Loucy (cell line): ENCODE measurements around the gene TNFRSF14.

Experiments used
- H2AFZ ChIP-seq: fragments of 200-600 bp; sonication (generic); 2 replicates; pipeline ENCODE4 v1.6.0; 2016; ENCODE audit warnings: antibody characterized with exemption, mild to moderate bottlenecking, low read length, moderate library complexity
- H3F3A ChIP-seq: fragments of 200-600 bp; 2 replicates; pipeline ENCODE4 v1.6.0; 2016; ENCODE audit warnings: antibody characterized with exemption, low read depth, mild to moderate bottlenecking
- H3K27me3 ChIP-seq: fragments of 200-600 bp; sonication (generic); 2 replicates; pipeline ENCODE4 v1.6.1; 2014; ENCODE audit warnings: low read length, mild to moderate bottlenecking; ENCODE audit not compliant: insufficient read depth, poor library complexity, severe bottlenecking
- H3K36me3 ChIP-seq: fragments of 200-600 bp; sonication (generic); 2 replicates; pipeline ENCODE4 v1.6.1; 2016; ENCODE audit warnings: low read length; ENCODE audit not compliant: insufficient read depth
- H3K4me1 ChIP-seq: fragments of 200-600 bp; sonication (generic); 2 replicates; pipeline ENCODE4 v1.5.1; 2014; ENCODE audit warnings: low read length, mild to moderate bottlenecking; ENCODE audit not compliant: insufficient read depth, poor library complexity, severe bottlenecking
- H3K4me2 ChIP-seq: fragments of 200-600 bp; sonication (generic); 2 replicates; pipeline ENCODE4 v1.6.0; 2014; ENCODE audit warnings: antibody characterized with exemption, low read length, low read depth, mild to moderate bottlenecking; ENCODE audit not compliant: poor library complexity, severe bottlenecking
- H3K4me3 ChIP-seq: fragments of 200-600 bp; sonication (generic); 2 replicates; pipeline ENCODE4 v1.5.1; 2014; ENCODE audit warnings: low read length, mild to moderate bottlenecking, mixed read lengths; ENCODE audit not compliant: poor library complexity, severe bottlenecking
- H3K79me2 ChIP-seq: fragments of 200-600 bp; sonication (generic); 2 replicates; pipeline ENCODE4 v1.6.1; 2014; ENCODE audit warnings: low read length; ENCODE audit not compliant: insufficient read depth
- H3K9ac ChIP-seq: fragments of 200-600 bp; sonication (generic); 2 replicates; pipeline ENCODE4 v1.6.0; 2014; ENCODE audit warnings: mild to moderate bottlenecking, low read depth, low read length, moderate library complexity; ENCODE audit not compliant: poor library complexity, severe bottlenecking
- H3K9me2 ChIP-seq: fragments of 200-600 bp; sonication (generic); replicated peaks from 2 replicates; pipeline ENCODE4 v1.6.1; 2016; ENCODE audit warnings: low read depth, low read length, mixed read lengths
- H3K9me3 ChIP-seq: fragments of 200-600 bp; sonication (generic); 2 replicates; pipeline ENCODE4 v1.6.1; 2014; ENCODE audit warnings: mild to moderate bottlenecking, antibody characterized with exemption, low read length, low read depth; ENCODE audit not compliant: insufficient read depth
- H4K20me1 ChIP-seq: fragments of 200-600 bp; sonication (generic); 2 replicates; pipeline ENCODE4 v1.6.0; 2014; ENCODE audit warnings: antibody characterized with exemption, low read length, mild to moderate bottlenecking; ENCODE audit not compliant: insufficient read depth, poor library complexity, severe bottlenecking
- EZH2phosphoT487 ChIP-seq: fragments of 200-600 bp; IDR thresholded peaks from 2 replicates; pipeline ENCODE4 v1.6.1; 2018; ENCODE audit warnings: antibody characterized with exemption, mild to moderate bottlenecking, moderate library complexity, borderline replicate concordance
- TF ChIP-seq, protein P1 (sequence below): fragments of 200-600 bp; sonication (generic); conservative IDR thresholded peaks from 2 replicates; pipeline ENCODE4 v1.5.1; 2014; ENCODE audit warnings: mild to moderate bottlenecking, antibody characterized with exemption, low read length

Gene TNFRSF14

DNA sequence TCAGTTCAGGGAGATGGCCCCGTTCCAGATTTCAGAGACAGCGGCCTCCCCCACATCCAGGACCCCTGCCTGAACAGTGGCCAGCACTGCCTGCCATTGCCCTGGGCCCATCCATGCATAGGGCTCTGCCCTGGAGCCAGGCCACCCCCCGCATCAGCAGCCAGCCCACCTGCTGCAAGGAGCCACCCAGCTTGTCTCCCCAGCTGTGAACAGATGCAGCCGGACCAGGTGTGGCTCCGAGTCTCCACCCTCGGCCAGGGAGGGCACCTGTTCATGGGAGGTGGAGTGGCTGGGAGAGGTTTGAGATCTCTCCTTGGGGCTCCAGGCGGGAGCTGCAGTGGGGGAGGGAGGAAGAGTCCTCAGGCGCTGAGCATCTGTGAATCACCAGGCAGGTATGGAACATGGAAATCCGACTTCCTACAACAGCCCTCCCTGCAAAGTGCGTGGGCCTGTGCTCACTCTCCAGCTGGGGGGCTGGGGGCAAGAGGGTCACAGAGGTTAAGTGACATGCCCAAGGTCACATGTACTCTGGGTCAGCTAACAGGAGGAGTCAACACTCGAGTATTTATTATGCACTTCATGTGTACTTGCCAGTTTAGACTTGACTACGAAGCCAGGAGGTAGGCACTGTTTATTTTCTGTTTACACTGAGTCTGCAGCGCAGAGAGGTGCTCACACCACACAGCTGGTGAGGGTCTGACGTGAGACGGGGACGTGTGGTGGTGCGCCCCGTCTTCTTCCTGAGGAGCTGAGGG lies 21.3 kb upstream of the TNFRSF14 start:
- Histone ChIP-seq H3K79me2 (no peaks in the 10 kb centered on the region), H3K4me2 (no peak overlapping the region), H3K36me3 (no peaks in the 10 kb centered on the region), H3K9ac (no peak overlapping the region), H3K9me3 (no peaks in the 10 kb centered on the region), H3F3A (no peaks in the 10 kb centered on the region), H2AFZ (no peak overlapping the region), H3K27me3 (no peaks in the 10 kb centered on the region), H3K4me3 (no peak overlapping the region), H3K9me2 (no peaks in the 10 kb centered on the region), H3K4me1 (no peaks in the 10 kb centered on the region), H4K20me1 (no peaks in the 10 kb centered on the region)
- TF ChIP-seq EZH2phosphoT487 = no peak
- TF ChIP-seq, protein P1, sequence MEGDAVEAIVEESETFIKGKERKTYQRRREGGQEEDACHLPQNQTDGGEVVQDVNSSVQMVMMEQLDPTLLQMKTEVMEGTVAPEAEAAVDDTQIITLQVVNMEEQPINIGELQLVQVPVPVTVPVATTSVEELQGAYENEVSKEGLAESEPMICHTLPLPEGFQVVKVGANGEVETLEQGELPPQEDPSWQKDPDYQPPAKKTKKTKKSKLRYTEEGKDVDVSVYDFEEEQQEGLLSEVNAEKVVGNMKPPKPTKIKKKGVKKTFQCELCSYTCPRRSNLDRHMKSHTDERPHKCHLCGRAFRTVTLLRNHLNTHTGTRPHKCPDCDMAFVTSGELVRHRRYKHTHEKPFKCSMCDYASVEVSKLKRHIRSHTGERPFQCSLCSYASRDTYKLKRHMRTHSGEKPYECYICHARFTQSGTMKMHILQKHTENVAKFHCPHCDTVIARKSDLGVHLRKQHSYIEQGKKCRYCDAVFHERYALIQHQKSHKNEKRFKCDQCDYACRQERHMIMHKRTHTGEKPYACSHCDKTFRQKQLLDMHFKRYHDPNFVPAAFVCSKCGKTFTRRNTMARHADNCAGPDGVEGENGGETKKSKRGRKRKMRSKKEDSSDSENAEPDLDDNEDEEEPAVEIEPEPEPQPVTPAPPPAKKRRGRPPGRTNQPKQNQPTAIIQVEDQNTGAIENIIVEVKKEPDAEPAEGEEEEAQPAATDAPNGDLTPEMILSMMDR = no peak

DNA sequence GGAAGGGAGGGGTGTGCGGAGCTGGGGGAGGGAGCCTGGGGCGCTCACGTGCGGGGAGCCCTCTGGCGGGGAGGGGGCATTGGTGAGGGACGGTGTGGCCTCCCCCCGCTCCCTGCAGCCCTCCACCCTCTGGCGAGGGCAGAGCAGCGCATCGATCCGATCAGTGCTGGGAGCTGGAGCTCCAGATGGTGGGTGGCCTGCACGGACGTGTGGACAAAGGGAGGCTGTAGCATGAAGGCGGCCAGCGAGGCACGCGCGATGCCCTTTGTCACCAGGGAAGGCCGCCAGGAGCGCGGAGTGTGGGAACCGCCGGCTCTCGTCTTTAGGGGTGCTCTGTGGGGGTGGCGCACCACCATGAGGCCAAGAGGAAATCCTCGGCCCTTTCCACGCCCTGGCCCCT lies 20.7 kb upstream of the TNFRSF14 start:
- H3K79me2 ChIP-seq = no peaks in the 10 kb centered on the region
- TF ChIP-seq EZH2phosphoT487 = no peak
- TF ChIP-seq, protein P1 = no peak
- no peaks in the 10 kb centered on the region for H3K27me3 ChIP-seq
- no peak overlapping the region for H3K4me2 ChIP-seq
- no peaks in the 10 kb centered on the region for H3K9me3 ChIP-seq
- no peaks in the 10 kb centered on the region for H4K20me1 ChIP-seq
- H2AFZ ChIP-seq = no peak overlapping the region
- H3K4me1 ChIP-seq = no peaks in the 10 kb centered on the region
- H3F3A ChIP-seq = no peaks in the 10 kb centered on the region
- no peaks in the 10 kb centered on the region for H3K36me3 ChIP-seq
- no peak overlapping the region for H3K4me3 ChIP-seq
- H3K9me2 ChIP-seq = no peaks in the 10 kb centered on the region
- H3K9ac ChIP-seq = no peak overlapping the region

DNA sequence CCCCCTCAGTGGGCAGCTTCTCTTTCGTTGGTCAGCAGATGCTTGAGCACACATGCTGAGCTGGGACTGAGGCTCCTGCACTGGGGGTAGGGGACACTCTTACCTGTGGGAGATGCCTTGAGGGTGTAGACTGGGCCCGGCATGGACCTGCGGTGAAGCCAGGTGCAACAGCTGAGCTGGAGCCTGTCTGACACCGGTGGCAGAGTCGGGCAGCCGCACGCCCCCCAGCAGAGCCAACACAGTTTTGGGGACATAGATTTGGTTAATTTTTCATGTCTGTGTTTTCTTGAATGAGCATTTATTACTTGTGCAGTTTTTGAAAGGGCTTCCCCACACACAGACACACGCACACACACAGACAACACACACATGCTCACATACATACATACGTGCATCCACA lies 20.2 kb upstream of the TNFRSF14 start:
- no peak overlapping the region for H3K9ac ChIP-seq
- no peak overlapping the region for H2AFZ ChIP-seq
- no peaks in the 10 kb centered on the region for H3K9me2 ChIP-seq
- H4K20me1 ChIP-seq = no peaks in the 10 kb centered on the region
- H3F3A ChIP-seq = no peaks in the 10 kb centered on the region
- H3K4me3 ChIP-seq = no peak overlapping the region
- no peak overlapping the region for H3K4me2 ChIP-seq
- no peak for TF ChIP-seq EZH2phosphoT487
- TF ChIP-seq, protein P1 = no peak
- H3K36me3 ChIP-seq = no peaks in the 10 kb centered on the region
- H3K27me3 ChIP-seq = no peaks in the 10 kb centered on the region
- H3K9me3 ChIP-seq = no peaks in the 10 kb centered on the region
- no peaks in the 10 kb centered on the region for H3K4me1 ChIP-seq
- H3K79me2 ChIP-seq = no peaks in the 10 kb centered on the region
